Stomach (tissue), 9 donors: ENCODE measurements around the gene FBXL20. TPM values are rescaled to one million over a fixed set of nuclear protein-coding genes. Genes with fewer than 3 reads are reported as not detected.
A peak's percentile ranks its signal among the peaks of the same experiment; 100 is the strongest.

ENCODE experiments used
- DNase-seq, 2 donors: peaks; one replicate each; pipeline versions ENCODE4 v3.0.0 to v3.0.0-alpha.2; 2013 to 2019
- H3K27ac ChIP-seq, 5 donors: fragments of 200-600 bp in 4 of 5; sonication (generic) in 4 of 5; one replicate each; pipeline ENCODE4 v1.5.1; 2013 to 2019; ENCODE audit warnings: mild to moderate bottlenecking in 1 of 5, moderate library complexity in 1 of 5
- H3K27me3 ChIP-seq, 3 donors: fragments of 200-600 bp; sonication (generic); one replicate each; pipeline ENCODE4 v1.5.1; 2017 to 2019; ENCODE audit warnings: mixed run types in 1 of 3
- H3K36me3 ChIP-seq, 4 donors: fragments of 200-600 bp; sonication (generic); 1 replicate in 3 of 4; 2 replicates in 1 of 4; pipeline ENCODE4 v1.5.1; 2016 to 2019
- H3K4me1 ChIP-seq, 4 donors: fragments of 200-600 bp; sonication (generic); one replicate each; pipeline ENCODE4 v1.5.1; 2016 to 2019
- H3K4me3 ChIP-seq, 4 donors: fragments of 200-600 bp; sonication (generic) in 3 of 4; one replicate each; pipeline ENCODE4 v1.5.1; 2016 to 2019; ENCODE audit warnings: mild to moderate bottlenecking in 1 of 4
- H3K9me3 ChIP-seq, 4 donors: fragments of 200-600 bp; sonication (generic); one replicate each; pipeline ENCODE4 v1.5.1; 2016 to 2019
- CTCF ChIP-seq, 7 experiments: fragments of 450-650 bp in 4 of 7; fragments of 200-600 bp in 3 of 7; sonication (generic) in 3 of 7; IDR thresholded peaks; one replicate each; pipeline ENCODE4 v1.5.1; 2016 to 2019; ENCODE audit warnings: antibody characterized with exemption in 7 of 7, control low read depth in 2 of 7, mild to moderate bottlenecking in 1 of 7
- EP300 ChIP-seq: sonication (generic); formaldehyde crosslinking; IDR thresholded peaks from one replicate; pipeline ENCODE4 v1.6.1; 2017; ENCODE audit warnings: antibody characterized with exemption
- POLR2A ChIP-seq, 4 donors: fragments of 450-650 bp; IDR thresholded peaks; one replicate each; pipeline ENCODE4 v1.6.1; 2016; ENCODE audit warnings: antibody characterized with exemption in 4 of 4, control low read depth in 2 of 4, mild to moderate bottlenecking in 1 of 4, moderate library complexity in 1 of 4
- POLR2AphosphoS5 ChIP-seq, 3 donors: sonication (generic); formaldehyde crosslinking; IDR thresholded peaks; one replicate each; pipeline ENCODE4 v1.6.1; 2016; ENCODE audit warnings: antibody characterized with exemption in 3 of 3
- WGBS, 5 donors: extraction: QIAGEN DNeasy Blood & Tissue Kit in 3 of 5; methylation state at CpG; one replicate each; pipeline versions ENCODE4 v1.1.5 to v1.1.7; 2013 to 2018; 5-methylcytosine and 5-hydroxymethylcytosine counted together
- intact Hi-C: fragments of 100-400 bp; cut with DNase I; formaldehyde crosslinking; loops from one replicate; pipeline ENCODE4 v1.15.1; 2023; ENCODE audit warnings: low total_unique reads
- polyA plus RNA-seq, 3 donors: library from polyadenylated mRNA; stranded (reverse); fragments of 200-250 nt; gene quantifications; one replicate each; pipeline ENCODE4 v1.2.3, GENCODE V29; 2013
- total RNA-seq, 5 donors: library from RNA; depleted of rRNA; stranded (reverse); fragments of >200 nt; gene quantifications; one replicate each; pipeline versions ENCODE4 v1.1.0 to v1.2.3, GENCODE V29; 2014 to 2016
- donor health status: healthy with polysubstance abuse.
- donor health status: Bipolar disorder and iron deficiency.
- donor health status: healthy.

FBXL20 gene
- total and polyA plus RNA-seq, 8 donors, result 1.5 to 18.4 (median 8.0) TPM

GRCh38 chr17:39270923-39271322, 130.5 kb downstream of the FBXL20 start:
- H3K27ac ChIP-seq, result no peak overlapping the region
- 34 to 54% (median 42%) methylated on average over 3 of the region's 3 CpGs for WGBS, 5 donors
- no peaks in the 10 kb centered on the region for H3K4me1 ChIP-seq
- no peaks in the 10 kb centered on the region for H3K9me3 ChIP-seq
- H3K4me3 ChIP-seq, result no peak overlapping the region
- intact Hi-C loops, result no loop called here
- peak in 1 of 2 donors; percentile 55 for DNase-seq
- H3K36me3 ChIP-seq, result peaks cover 38 to 91% (median 89%) of the 10 kb centered on the region in 4 donors
- TF ChIP-seq POLR2AphosphoS5 (IDR thresholded peaks at IDR 0.05) (no peak), EP300 (no peak), CTCF (IDR thresholded peaks at IDR 0.05) (no peak), POLR2A (IDR thresholded peaks at IDR 0.05) (no peak)
- no peaks in the 10 kb centered on the region for H3K27me3 ChIP-seq

- no peak for TF ChIP-seq POLR2A (IDR thresholded peaks at IDR 0.05)
- TF ChIP-seq POLR2AphosphoS5 (IDR thresholded peaks at IDR 0.05), result no peak
- no peak for TF ChIP-seq CTCF (IDR thresholded peaks at IDR 0.05)
- no peak for TF ChIP-seq EP300
- H3K27me3 ChIP-seq, result no peaks in the 10 kb centered on the region
- H3K9me3 ChIP-seq, result no peaks in the 10 kb centered on the region
- no peaks in the 10 kb centered on the region for H3K4me1 ChIP-seq
- no peak for DNase-seq
- no peak overlapping the region for H3K4me3 ChIP-seq
- no peak overlapping the region for H3K27ac ChIP-seq
- intact Hi-C loops, result no loop called here
- peaks cover 40 to 100% (median 99%) of the 10 kb centered on the region in 4 donors for H3K36me3 ChIP-seq
- 74 to 91% (median 90%) methylated on average over 5 of the region's 5 CpGs for WGBS, 5 donors
Observed at GRCh38 chr17:39264119-39264518, 137.3 kb downstream of the FBXL20 start.

GRCh38 chr17:39261286-39261685, 140.1 kb downstream of the FBXL20 start:
- no peak overlapping the region for H3K4me3 ChIP-seq
- no peaks in the 10 kb centered on the region for H3K27me3 ChIP-seq
- TF ChIP-seq CTCF (IDR thresholded peaks at IDR 0.05), result no peak
- no peak for TF ChIP-seq POLR2A (IDR thresholded peaks at IDR 0.05)
- no peak for TF ChIP-seq POLR2AphosphoS5 (IDR thresholded peaks at IDR 0.05)
- TF ChIP-seq EP300, result no peak
- no peak overlapping the region for H3K27ac ChIP-seq
- H3K9me3 ChIP-seq, result no peaks in the 10 kb centered on the region
- intact Hi-C loops, result no loop called here
- WGBS, 5 donors, result 80 to 89% (median 86%) methylated on average over 7 of the region's 7 CpGs
- peaks cover 31 to 100% (median 98%) of the 10 kb centered on the region in 4 donors for H3K36me3 ChIP-seq
- no peaks in the 10 kb centered on the region for H3K4me1 ChIP-seq
- DNase-seq, result no peak

GRCh38 chr17:39252788-39253460, 148.5 kb downstream of the FBXL20 start:
- TF ChIP-seq POLR2A (IDR thresholded peaks at IDR 0.05), result no peak
- TF ChIP-seq POLR2AphosphoS5 (IDR thresholded peaks at IDR 0.05), result no peak
- TF ChIP-seq CTCF (IDR thresholded peaks at IDR 0.05), result no peak
- TF ChIP-seq EP300, result no peak
- 72 to 85% (median 76%) methylated on average over 7 of the region's 7 CpGs for WGBS, 5 donors
- H3K4me3 ChIP-seq, result no peak overlapping the region
- H3K36me3 ChIP-seq, result peaks cover 6 to 62% (median 52%) of the 10 kb centered on the region in 4 donors
- no peaks in the 10 kb centered on the region for H3K27me3 ChIP-seq
- intact Hi-C loops, result no loop called here
- H3K9me3 ChIP-seq, result no peaks in the 10 kb centered on the region
- no peaks in the 10 kb centered on the region for H3K4me1 ChIP-seq
- no peak for DNase-seq
- H3K27ac ChIP-seq, result no peak overlapping the region
